GM10248 (cell line): ENCODE results near the gene RAB10.
"Not testable (repeated sequence)": the region's sequence is repeated elsewhere in the genome, so short reads cannot be mapped to it uniquely, and the experiment has no call there.

Source experiments
- CTCF ChIA-PET: fragments of 300-600 bp; sonication (Branson Sonifier 250); formaldehyde crosslinking; extraction: SDS; loops from one replicate; lab custom pipeline; 2021; ENCODE audit warnings: antibody characterized with exemption; lab: Yijun Ruan, JAX
- POLR2A ChIA-PET: fragments of 350-650 bp; sonication (Branson Sonifier 250); formaldehyde crosslinking; extraction: SDS; loops from one replicate; lab custom pipeline; 2020; ENCODE audit warnings: antibody characterized with exemption; lab: Yijun Ruan, JAX
- DNase-seq: peaks from one replicate; pipeline ENCODE4 v3.0.0; 2012; ENCODE audit errors: extremely low spot score
- CTCF ChIP-seq: IDR thresholded peaks from 2 replicates; pipeline ENCODE4 v1.5.1; 2012; ENCODE audit warnings: mild to moderate bottlenecking, low read depth; ENCODE audit errors: extremely low read depth, missing control alignments, control extremely low read depth

The RAB10 gene

GRCh38 chr2:26024260-26024659 lies 9.6 kb upstream of the RAB10 start:
- ChIA-PET CTCF (interaction anchor here (2.0 to 2.3 kb wide), 2 partner anchors 9 to 16 kb away, joined by 5 to 7 read pairs; no protein-coding TSS in a partner anchor), POLR2A (no interaction called here)
- TF ChIP-seq CTCF: no peak
- no peak for DNase-seq

- ChIA-PET CTCF (interaction anchor here (1.0 to 2.3 kb wide), 5 partner anchors 10 to 120 kb away, joined by 3 to 7 read pairs (median 4); no protein-coding TSS in a partner anchor), POLR2A (no interaction called here)
- no peak for DNase-seq
- no peak for TF ChIP-seq CTCF
Observed at GRCh38 chr2:26025509-26025908, 8.4 kb upstream of the RAB10 start.

- DNase-seq, POLR2A ChIA-PET: not testable (repeated sequence)
- CTCF ChIA-PET: interaction anchor here (2.1 kb wide), 1 partner anchor 10 kb away, joined by 10 read pairs; no protein-coding TSS in a partner anchor
Observed at GRCh38 chr2:26028083-26028482, 5.8 kb upstream of the RAB10 start.

- CTCF ChIA-PET: interaction anchor here (0.9 kb wide), 2 partner anchors 33 to 42 kb away, joined by 3 read pairs; no protein-coding TSS in a partner anchor
- POLR2A ChIA-PET, DNase-seq: not testable (repeated sequence)
Observed at GRCh38 chr2:26032586-26033269, 1.2 kb upstream of the RAB10 start.

GRCh38 chr2:26033270-26033817 lies 540 bp upstream of the RAB10 start:
- DNase-seq: peak; percentile 45
- CTCF ChIA-PET: interaction anchor here (0.9 to 1.2 kb wide), 3 partner anchors 34 to 43 kb away, joined by 3 read pairs; no protein-coding TSS in a partner anchor
- no peak for TF ChIP-seq CTCF
- POLR2A ChIA-PET: interaction anchor here (0.6 to 1.5 kb wide), 2 partner anchors 10 to 83 kb away, joined by 4 to 5 read pairs; no protein-coding TSS in a partner anchor

- ChIA-PET CTCF (interaction anchor here (0.6 to 1.4 kb wide), 5 partner anchors 14 to 51 kb away, joined by 3 to 5 read pairs (median 3); no protein-coding TSS in a partner anchor), POLR2A (interaction anchor here (0.9 to 1.5 kb wide), 2 partner anchors 9 to 11 kb away, joined by 3 to 4 read pairs; no protein-coding TSS in a partner anchor)
- TF ChIP-seq CTCF: no peak
- DNase-seq: no peak
Observed at GRCh38 chr2:26034637-26034992, 731 bp downstream of the RAB10 start.

- ChIA-PET POLR2A (interaction anchor here (1.5 kb wide), 1 partner anchor 8 kb away, joined by 4 read pairs; no protein-coding TSS in a partner anchor), CTCF (interaction anchor here (0.8 to 1.5 kb wide), 5 partner anchors 15 to 50 kb away, joined by 3 to 5 read pairs (median 3); no protein-coding TSS in a partner anchor)
- TF ChIP-seq CTCF: no peak
- DNase-seq: no peak
Observed at GRCh38 chr2:26035090-26035743, 1.3 kb downstream of the RAB10 start.
